Panc1 (cell line): ENCODE measurements around the gene LGALS14. TPM values are rescaled to one million over a fixed set of nuclear protein-coding genes. Genes with fewer than 3 reads are reported as not detected.

Experiments
- ATAC-seq: fragments of 200-7000 bp; cut with Tn5 transposase; 2 replicates; pipeline ENCODE4 v1.9.1; 2020; ENCODE audit warnings: mild to moderate bottlenecking, moderate library complexity
- BruUV-seq: library from RNA; stranded (reverse); fragments of 400-500 nt; replicated peaks from 2 replicates; lab custom pipeline; 2021; lab: Mats Ljungman, UMichigan
- CTCF ChIA-PET: fragments of 300-600 bp; sonication (Branson Sonifier 250); formaldehyde crosslinking; loops from one replicate; lab custom pipeline; 2022; ENCODE audit warnings: antibody characterized with exemption; lab: Charles Lee
- POLR2A ChIA-PET: fragments of 300-600 bp; sonication (Branson Sonifier 250); formaldehyde crosslinking; loops from one replicate; lab custom pipeline; 2022; ENCODE audit warnings: antibody characterized with exemption; lab: Charles Lee
- DNase-seq: peaks from one replicate; pipeline ENCODE4 v3.0.0-alpha.2; 2010; ENCODE audit warnings: low read depth, low spot score
- H3K27ac ChIP-seq: 2 replicates; pipeline ENCODE4 v1.5.1; 2011; ENCODE audit warnings: mild to moderate bottlenecking, low read length, inconsistent platforms
- H3K27me3 ChIP-seq: fragments of 200-500 bp; sonication (Bioruptor generic); 2 replicates; pipeline ENCODE4 v1.6.0; 2014; ENCODE audit warnings: low read length, inconsistent platforms; ENCODE audit not compliant: control insufficient read depth, insufficient read depth
- H3K36me3 ChIP-seq: fragments of 200-500 bp; sonication (Bioruptor generic); 2 replicates; pipeline ENCODE4 v1.5.1; 2014; ENCODE audit warnings: inconsistent platforms, mild to moderate bottlenecking, low read length, moderate library complexity; ENCODE audit not compliant: control insufficient read depth, insufficient read depth
- H3K4me1 ChIP-seq: 2 replicates; pipeline ENCODE4 v1.5.1; 2011; ENCODE audit warnings: inconsistent platforms, mild to moderate bottlenecking, low read length, moderate library complexity; ENCODE audit not compliant: control insufficient read depth, insufficient read depth
- H3K4me3 ChIP-seq, 2 experiments: 2 replicates each; pipeline ENCODE4 v1.5.1; 2011 to 2012; ENCODE audit warnings: low read depth in 2 of 2, low read length in 2 of 2, mild to moderate bottlenecking in 2 of 2, inconsistent platforms in 1 of 2, moderate library complexity in 1 of 2
- H3K9me3 ChIP-seq: fragments of 200-500 bp; sonication (Bioruptor generic); 2 replicates; pipeline ENCODE4 v1.5.1; 2014; ENCODE audit warnings: low read depth, mild to moderate bottlenecking, inconsistent platforms, low read length, moderate library complexity; ENCODE audit not compliant: control insufficient read depth, insufficient read depth
- CTCF ChIP-seq: fragments of 450-650 bp; IDR thresholded peaks from 2 replicates; pipeline ENCODE4 v1.5.1; 2017; ENCODE audit warnings: mild to moderate bottlenecking
- POLR2AphosphoS5 ChIP-seq: IDR thresholded peaks from 2 replicates; pipeline ENCODE4 v1.6.1; 2012; ENCODE audit warnings: mild to moderate bottlenecking, low read depth, low read length, moderate library complexity
- REST ChIP-seq, 2 experiments: IDR thresholded peaks; 2 replicates each; pipeline ENCODE4 v1.6.1; 2011 to 2012; ENCODE audit warnings: low read depth in 2 of 2, control low read depth in 1 of 2, low read length in 1 of 2, mild to moderate bottlenecking in 1 of 2, moderate library complexity in 1 of 2; ENCODE audit not compliant: insufficient read depth in 1 of 2
- SIN3A ChIP-seq: IDR thresholded peaks from 2 replicates; pipeline ENCODE4 v1.6.1; 2012; ENCODE audit warnings: low read depth, mild to moderate bottlenecking, low read length, moderate library complexity, borderline replicate concordance; ENCODE audit not compliant: insufficient read depth
- TCF7L2 ChIP-seq: IDR thresholded peaks from 2 replicates; pipeline ENCODE4 v1.6.1; 2011; ENCODE audit warnings: mild to moderate bottlenecking, low read depth, low read length, inconsistent platforms
- in situ Hi-C: cut with HindIII; loops from 2 replicates; pipeline ENCODE4 v1.10.0; 2016; ENCODE audit warnings: low sequenced_read_pairs, low pct_unique_long_range_greater_than_20kb
- intact Hi-C: fragments of 100-400 bp; cut with micrococcal nuclease; formaldehyde crosslinking; loops from one replicate; pipeline ENCODE4 v1.10.0; 2022; ENCODE audit not compliant: unreplicated experiment
- total RNA-seq: library from RNA; stranded (reverse); gene quantifications from one replicate; pipeline ENCODE4 v1.2.1, GENCODE V29; 2021; ENCODE audit not compliant: unreplicated experiment

LGALS14 gene
- total RNA-seq, 1 experiment from 2014 or later: not detected

DNA sequence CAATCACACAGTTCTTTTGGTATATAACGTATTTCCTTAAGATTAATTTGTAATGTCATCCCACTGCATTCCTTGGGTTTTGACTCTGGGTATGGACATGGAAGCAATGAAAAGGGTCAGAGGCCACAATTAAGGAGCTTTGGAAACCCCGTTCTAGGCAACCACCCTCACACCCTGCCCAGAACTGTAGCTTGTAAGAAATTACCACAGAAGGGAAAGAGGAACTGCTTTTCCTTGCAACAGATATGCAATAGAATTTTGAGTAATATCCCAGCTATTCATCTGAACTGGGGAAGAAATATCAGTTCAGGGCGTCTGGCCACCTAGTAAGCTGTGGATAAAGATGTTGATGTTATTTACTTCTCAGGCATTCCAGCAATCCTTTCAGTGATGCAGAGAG lies 34.5 kb downstream of the LGALS14 start:
- in situ Hi-C loops (no loop called here), intact Hi-C loops (no loop called here)
- H3K9me3 ChIP-seq: no peaks in the 10 kb centered on the region
- no peak for DNase-seq
- no TSS peak for BruUV-seq
- H3K4me1 ChIP-seq: no peaks in the 10 kb centered on the region
- POLR2A ChIA-PET: interaction anchor here (0.6 kb wide), 2 partner anchors 107 to 199 kb away, joined by 3 read pairs; partner anchors contain the start of gene FBL
- no peaks in the 10 kb centered on the region for H3K36me3 ChIP-seq
- CTCF ChIA-PET: interaction anchor here (0.6 to 1.0 kb wide), 4 partner anchors 29 to 1500 kb away, joined by 3 to 6 read pairs (median 3); no protein-coding TSS in a partner anchor
- no peak for ATAC-seq
- no peak for TF ChIP-seq TCF7L2
- TF ChIP-seq REST (IDR thresholded peaks at IDR 0.05; ENCODE audit: insufficient read depth in 1 of 2, low read depth in 2 of 2, low read length in 1 of 2): no peak
- TF ChIP-seq POLR2AphosphoS5: no peak
- no peak for TF ChIP-seq CTCF
- no peak for TF ChIP-seq SIN3A
- H3K4me3 ChIP-seq: no peak overlapping the region
- no peak overlapping the region for H3K27ac ChIP-seq
- H3K27me3 ChIP-seq: peaks cover 82% of the 10 kb centered on the region

DNA sequence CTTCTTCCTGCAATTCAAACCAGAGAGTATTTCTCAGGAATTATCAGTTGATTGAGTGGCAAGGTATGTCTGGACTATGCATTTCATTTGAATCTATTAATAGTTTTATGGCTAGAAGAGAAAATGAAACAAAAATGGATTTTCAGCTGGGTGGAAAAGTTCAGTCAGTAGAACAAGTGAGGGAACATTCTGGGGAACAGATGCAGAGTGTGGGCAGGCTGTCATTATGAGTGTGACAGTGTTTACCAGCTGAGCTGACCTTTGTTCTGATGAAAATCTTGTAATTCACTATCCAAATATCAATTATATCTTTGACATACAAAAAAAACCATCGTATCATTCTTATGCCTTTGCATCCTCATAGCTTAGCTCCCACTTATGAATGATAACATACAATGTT lies 36.1 kb downstream of the LGALS14 start:
- H3K4me3 ChIP-seq: no peak overlapping the region
- intact Hi-C loops: no loop called here
- H3K27ac ChIP-seq: no peak overlapping the region
- ChIA-PET CTCF (interaction anchor here (0.8 to 1.2 kb wide), 2 partner anchors 189 to 228 kb away, joined by 3 to 4 read pairs; no protein-coding TSS in a partner anchor), POLR2A (no interaction called here)
- TF ChIP-seq TCF7L2: no peak
- TF ChIP-seq POLR2AphosphoS5: no peak
- no peak for TF ChIP-seq SIN3A
- no peak for TF ChIP-seq REST (IDR thresholded peaks at IDR 0.05; ENCODE audit: insufficient read depth in 1 of 2, low read depth in 2 of 2, low read length in 1 of 2)
- TF ChIP-seq CTCF: no peak
- no peaks in the 10 kb centered on the region for H3K9me3 ChIP-seq
- no TSS peak for BruUV-seq
- in situ Hi-C loops: loop anchor here (10.0 kb wide), 1 partner anchor 124 kb away; no protein-coding TSS in a partner anchor
- H3K4me1 ChIP-seq: no peaks in the 10 kb centered on the region
- DNase-seq (no peak), ATAC-seq (no peak)
- H3K36me3 ChIP-seq: no peaks in the 10 kb centered on the region
- peaks cover 84% of the 10 kb centered on the region for H3K27me3 ChIP-seq
